Measurements from ENCODE around the gene IPO5. TPM values are rescaled to one million over a fixed set of nuclear protein-coding genes. Genes with fewer than 3 reads are reported as not detected.
"Not testable (repeated sequence)": the region's sequence is repeated elsewhere in the genome, so short reads cannot be mapped to it uniquely, and the experiment has no call there.

The IPO5 gene
- total RNA-seq, 1 experiment from 2014 or later, result 46.3 TPM

DNA sequence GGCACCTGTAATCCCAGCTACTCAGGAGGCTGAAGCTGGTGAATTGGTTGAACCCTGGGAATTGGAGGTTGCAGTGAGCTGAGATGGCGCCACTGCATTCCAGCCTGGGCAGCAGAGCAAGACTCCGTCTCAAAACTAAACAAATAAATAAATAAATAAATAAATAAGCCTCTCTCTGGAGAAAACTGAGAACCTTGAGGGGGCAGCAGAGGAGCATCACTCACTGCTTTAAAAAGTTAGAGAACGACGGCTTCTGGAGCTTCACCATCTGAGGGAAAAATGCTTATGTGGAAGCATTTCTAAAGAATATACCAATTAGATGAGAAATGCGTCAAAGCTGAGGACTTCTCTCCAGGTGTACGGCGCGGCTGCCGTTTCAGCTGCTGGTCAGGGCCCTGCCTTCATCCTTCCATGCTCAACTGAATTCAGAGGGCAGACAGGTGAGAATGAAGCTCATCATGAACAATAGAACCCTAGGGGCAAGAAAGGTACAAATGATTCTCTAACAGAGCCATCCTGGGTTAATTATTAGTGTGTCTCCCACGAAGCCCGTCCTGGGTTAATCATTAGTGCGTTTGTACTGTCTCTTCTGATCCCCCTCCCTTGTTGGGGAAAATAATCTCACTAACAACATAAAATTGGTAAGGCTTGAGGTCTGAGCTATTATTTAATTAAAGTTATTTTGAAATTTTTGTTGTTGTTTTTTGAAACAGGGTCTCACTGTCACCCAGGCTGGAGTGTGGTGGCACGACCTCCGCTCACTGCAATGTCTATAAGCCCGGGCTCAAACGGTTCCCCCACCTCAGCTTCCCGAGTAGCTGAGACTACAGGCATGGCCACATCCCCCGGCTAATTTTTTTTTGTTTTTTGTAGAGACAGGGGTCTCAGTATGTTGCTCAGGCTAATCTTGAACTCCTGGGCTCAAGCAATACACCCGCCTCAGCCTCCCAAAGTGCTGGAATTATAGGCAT is 80.1 kb downstream of the IPO5 start:
- intact Hi-C loops (cut with micrococcal nuclease; ENCODE audit: unreplicated experiment), result loop anchor here (10.0 kb wide), 1 partner anchor 401 kb away; no protein-coding TSS in a partner anchor
- no TSS peak for BruUV-seq (replicated peaks)
- TF ChIP-seq, protein P1, sequence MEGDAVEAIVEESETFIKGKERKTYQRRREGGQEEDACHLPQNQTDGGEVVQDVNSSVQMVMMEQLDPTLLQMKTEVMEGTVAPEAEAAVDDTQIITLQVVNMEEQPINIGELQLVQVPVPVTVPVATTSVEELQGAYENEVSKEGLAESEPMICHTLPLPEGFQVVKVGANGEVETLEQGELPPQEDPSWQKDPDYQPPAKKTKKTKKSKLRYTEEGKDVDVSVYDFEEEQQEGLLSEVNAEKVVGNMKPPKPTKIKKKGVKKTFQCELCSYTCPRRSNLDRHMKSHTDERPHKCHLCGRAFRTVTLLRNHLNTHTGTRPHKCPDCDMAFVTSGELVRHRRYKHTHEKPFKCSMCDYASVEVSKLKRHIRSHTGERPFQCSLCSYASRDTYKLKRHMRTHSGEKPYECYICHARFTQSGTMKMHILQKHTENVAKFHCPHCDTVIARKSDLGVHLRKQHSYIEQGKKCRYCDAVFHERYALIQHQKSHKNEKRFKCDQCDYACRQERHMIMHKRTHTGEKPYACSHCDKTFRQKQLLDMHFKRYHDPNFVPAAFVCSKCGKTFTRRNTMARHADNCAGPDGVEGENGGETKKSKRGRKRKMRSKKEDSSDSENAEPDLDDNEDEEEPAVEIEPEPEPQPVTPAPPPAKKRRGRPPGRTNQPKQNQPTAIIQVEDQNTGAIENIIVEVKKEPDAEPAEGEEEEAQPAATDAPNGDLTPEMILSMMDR (IDR thresholded peaks at IDR 0.05; ENCODE audit: unreplicated experiment), result no peak
- CTCF ChIA-PET, result no interaction called here
- H3K4me3 Mint-ChIP-seq (ENCODE audit: low read depth, unreplicated experiment), result no peak overlapping the region
- H3K36me3 Mint-ChIP-seq (ENCODE audit: insufficient read depth, unreplicated experiment), result no peaks in the 10 kb centered on the region
- peak; percentile 9 for DNase-seq
- H3K27me3 Mint-ChIP-seq (ENCODE audit: unreplicated experiment), result no peaks in the 10 kb centered on the region
- H3K9me3 Mint-ChIP-seq (ENCODE audit: low read depth, unreplicated experiment), result no peaks in the 10 kb centered on the region
- H3K27ac Mint-ChIP-seq (ENCODE audit: unreplicated experiment), result no peak overlapping the region
- H3K4me1 Mint-ChIP-seq (ENCODE audit: low read depth, unreplicated experiment), result no peaks in the 10 kb centered on the region

DNA sequence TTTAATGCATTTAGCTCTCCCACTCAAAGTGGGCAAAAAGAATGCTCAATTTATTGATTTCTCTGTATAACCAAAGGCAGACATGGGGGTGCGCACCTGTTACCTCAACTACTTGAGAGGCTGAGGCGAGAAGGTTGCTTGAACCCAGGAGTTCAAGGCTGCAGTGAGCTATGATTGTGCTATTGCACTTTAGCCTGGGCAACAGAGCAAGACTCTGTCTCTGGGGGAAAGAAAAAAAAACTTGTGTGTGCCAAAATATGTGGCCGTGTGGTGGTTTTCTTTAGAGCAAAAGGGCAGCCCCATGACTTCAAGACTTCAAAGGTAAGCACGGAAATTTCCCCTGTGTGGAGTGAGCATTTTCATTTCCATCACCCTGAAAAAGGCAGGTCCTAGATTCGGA is 81.9 kb downstream of the IPO5 start:
- intact Hi-C loops (cut with micrococcal nuclease; ENCODE audit: unreplicated experiment), result loop anchor here (10.0 kb wide), 1 partner anchor 399 kb away; no protein-coding TSS in a partner anchor
- H3K9me3 Mint-ChIP-seq (ENCODE audit: low read depth, unreplicated experiment), result no peaks in the 10 kb centered on the region
- no TSS peak for BruUV-seq (replicated peaks)
- no peaks in the 10 kb centered on the region for H3K4me1 Mint-ChIP-seq (ENCODE audit: low read depth, unreplicated experiment)
- CTCF ChIA-PET, result no interaction called here
- TF ChIP-seq, protein P1 (IDR thresholded peaks at IDR 0.05; ENCODE audit: unreplicated experiment), result no peak
- H3K36me3 Mint-ChIP-seq (ENCODE audit: insufficient read depth, unreplicated experiment), result no peaks in the 10 kb centered on the region
- H3K27me3 Mint-ChIP-seq (ENCODE audit: unreplicated experiment), result no peaks in the 10 kb centered on the region
- H3K27ac Mint-ChIP-seq (ENCODE audit: unreplicated experiment), result no peak overlapping the region
- no peak overlapping the region for H3K4me3 Mint-ChIP-seq (ENCODE audit: low read depth, unreplicated experiment)
- no peak for DNase-seq

DNA sequence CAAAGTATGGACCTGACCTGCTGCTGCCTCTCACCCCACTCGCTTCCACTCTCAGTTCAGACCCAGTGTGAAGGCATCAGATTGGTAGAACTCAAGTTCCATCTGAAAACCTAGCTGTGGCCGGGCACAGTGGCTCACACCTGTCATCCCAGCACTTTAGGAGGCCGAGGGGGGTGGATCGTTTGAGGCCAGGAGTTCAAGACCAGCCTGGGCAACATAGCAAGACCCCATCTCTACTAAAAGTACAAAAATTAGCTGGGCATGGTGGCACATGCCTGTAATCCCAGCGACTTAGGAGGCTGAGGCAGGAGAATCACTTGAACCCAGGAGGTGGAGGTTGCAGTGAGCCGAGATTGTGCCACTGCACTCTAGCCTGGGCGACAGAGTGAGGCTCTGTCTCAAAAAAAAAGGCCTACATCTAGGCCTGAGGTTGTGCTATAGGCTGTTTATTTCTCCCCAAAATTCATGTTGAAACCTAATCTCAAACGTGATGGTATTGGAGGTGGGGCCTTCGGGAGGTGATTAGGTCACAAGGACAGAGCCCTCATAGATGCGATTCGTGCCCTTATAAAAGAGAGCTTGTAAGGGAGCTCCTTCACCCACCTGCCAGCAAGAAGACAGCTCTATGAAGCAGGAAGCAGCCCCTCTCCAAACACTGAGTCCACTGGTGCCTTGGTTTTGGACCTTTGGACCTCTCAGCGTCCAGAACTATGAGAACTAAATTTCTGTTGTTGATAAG is 83.3 kb downstream of the IPO5 start:
- BruUV-seq (replicated peaks); H3K27me3 Mint-ChIP-seq (ENCODE audit: unreplicated experiment); H3K27ac Mint-ChIP-seq (ENCODE audit: unreplicated experiment); DNase-seq; H3K4me3 Mint-ChIP-seq (ENCODE audit: low read depth, unreplicated experiment); H3K4me1 Mint-ChIP-seq (ENCODE audit: low read depth, unreplicated experiment); H3K9me3 Mint-ChIP-seq (ENCODE audit: low read depth, unreplicated experiment); CTCF ChIA-PET; H3K36me3 Mint-ChIP-seq (ENCODE audit: insufficient read depth, unreplicated experiment): not testable (repeated sequence)
- intact Hi-C loops (cut with micrococcal nuclease; ENCODE audit: unreplicated experiment), result loop anchor here (10.0 kb wide), 1 partner anchor 398 kb away; no protein-coding TSS in a partner anchor

DNA sequence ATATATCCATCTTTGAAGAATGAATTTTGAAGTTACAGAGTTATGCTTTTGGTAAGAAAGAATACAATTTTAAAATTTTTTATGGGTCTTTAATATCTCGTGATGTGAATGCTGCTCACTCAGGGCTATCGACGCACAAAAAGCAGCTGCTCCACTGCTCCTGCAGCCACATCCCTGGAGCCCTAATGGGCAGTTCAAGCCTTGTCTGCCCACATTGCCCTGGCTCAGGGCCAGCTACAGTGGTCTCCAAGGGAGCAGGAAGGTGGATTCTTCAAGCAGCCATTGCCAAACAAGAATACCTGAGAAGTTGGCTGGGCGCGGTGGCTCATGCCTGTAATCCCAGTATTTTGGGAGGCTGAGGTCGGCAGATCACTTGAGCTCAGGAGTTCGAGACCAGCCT is 85.8 kb downstream of the IPO5 start:
- no TSS peak for BruUV-seq (replicated peaks)
- Mint-ChIP-seq H3K27ac (ENCODE audit: unreplicated experiment) (no peak overlapping the region), H3K27me3 (ENCODE audit: unreplicated experiment) (no peaks in the 10 kb centered on the region), H3K4me3 (ENCODE audit: low read depth, unreplicated experiment) (no peak overlapping the region), H3K36me3 (ENCODE audit: insufficient read depth, unreplicated experiment) (no peaks in the 10 kb centered on the region), H3K9me3 (ENCODE audit: low read depth, unreplicated experiment) (no peaks in the 10 kb centered on the region), H3K4me1 (ENCODE audit: low read depth, unreplicated experiment) (no peaks in the 10 kb centered on the region)
- TF ChIP-seq, protein P1 (IDR thresholded peaks at IDR 0.05; ENCODE audit: unreplicated experiment), result no peak
- intact Hi-C loops (cut with micrococcal nuclease; ENCODE audit: unreplicated experiment), result loop anchor here (10.0 kb wide), 1 partner anchor 396 kb away; no protein-coding TSS in a partner anchor
- no peak for DNase-seq
- CTCF ChIA-PET, result no interaction called here

Data from Calu3 (cell line).